NCI-H2107 (cell line): ENCODE results near the gene ZNF208.
"Not testable (repeated sequence)": the region's sequence is repeated elsewhere in the genome, so short reads cannot be mapped to it uniquely, and the experiment has no call there.

ENCODE experiments used
- DNase-seq: peaks from one replicate; lab custom pipeline; 2025; lab: John Stamatoyannopoulos, UW

Gene ZNF208

GRCh38 chr19:21884786-21885185 is 126.0 kb downstream of the ZNF208 start:
- DNase-seq: not testable (repeated sequence)

GRCh38 chr19:21883516-21883915 is 127.2 kb downstream of the ZNF208 start:
- DNase-seq: no peak
